Nephron progenitor cell (in vitro differentiated cells): Measurements from ENCODE around the gene NTNG2.
A peak's percentile ranks its signal among the peaks of the same experiment; 100 is the strongest.

Experiments
- DNase-seq: peaks from one replicate; pipeline ENCODE4 v3.0.0; 2021
- H3K27ac Mint-ChIP-seq: 2 replicates; pipeline ENCODE4 v1.8.0; 2021; ENCODE audit warnings: mild to moderate bottlenecking, moderate library complexity, mixed read lengths
- H3K27me3 Mint-ChIP-seq: 2 replicates; pipeline ENCODE4 v1.8.0; 2021; ENCODE audit warnings: mild to moderate bottlenecking, low read depth, mixed read lengths; ENCODE audit not compliant: poor library complexity
- H3K36me3 Mint-ChIP-seq: 2 replicates; pipeline ENCODE4 v1.8.0; 2021; ENCODE audit warnings: low read depth, mixed read lengths
- H3K4me1 Mint-ChIP-seq: 2 replicates; pipeline ENCODE4 v1.8.0; 2021; ENCODE audit warnings: mixed read lengths
- H3K4me3 Mint-ChIP-seq: 2 replicates; pipeline ENCODE4 v1.8.0; 2021; ENCODE audit warnings: mild to moderate bottlenecking, moderate library complexity, mixed read lengths
- H3K9me3 Mint-ChIP-seq: 2 replicates; pipeline ENCODE4 v1.8.0; 2021; ENCODE audit warnings: mild to moderate bottlenecking, moderate library complexity, mixed read lengths
- CTCF ChIP-seq: fragments of 200-600 bp; sonication (generic); IDR thresholded peaks from 2 replicates; pipeline ENCODE4 v1.5.0; 2021; ENCODE audit warnings: antibody characterized with exemption

The NTNG2 gene

GRCh38 chr9:132124800-132125199 is 37.1 kb upstream of the NTNG2 start:
- no peak for TF ChIP-seq CTCF
- H3K27me3 Mint-ChIP-seq = peaks cover 68% of the 10 kb centered on the region
- H3K4me1 Mint-ChIP-seq = peaks cover 6% of the 10 kb centered on the region
- no peak overlapping the region for H3K27ac Mint-ChIP-seq
- no peak for DNase-seq
- H3K4me3 Mint-ChIP-seq = no peak overlapping the region
- no peaks in the 10 kb centered on the region for H3K9me3 Mint-ChIP-seq
- H3K36me3 Mint-ChIP-seq = no peaks in the 10 kb centered on the region

- no peak for TF ChIP-seq CTCF
- Mint-ChIP-seq H3K4me1 (peaks cover 6% of the 10 kb centered on the region), H3K36me3 (no peaks in the 10 kb centered on the region), H3K27ac (no peak overlapping the region), H3K9me3 (no peaks in the 10 kb centered on the region), H3K27me3 (peaks cover 66% of the 10 kb centered on the region), H3K4me3 (no peak overlapping the region)
- DNase-seq = no peak
Observed at GRCh38 chr9:132125361-132125760, 36.5 kb upstream of the NTNG2 start.

- Mint-ChIP-seq H3K27me3 (peaks cover 72% of the 10 kb centered on the region), H3K9me3 (no peaks in the 10 kb centered on the region), H3K4me1 (peaks cover 6% of the 10 kb centered on the region), H3K36me3 (no peaks in the 10 kb centered on the region), H3K27ac (no peak overlapping the region), H3K4me3 (no peak overlapping the region)
- TF ChIP-seq CTCF = no peak
- no peak for DNase-seq
Observed at GRCh38 chr9:132125944-132126679, 35.7 kb upstream of the NTNG2 start.

GRCh38 chr9:132126680-132127236 is 35.1 kb upstream of the NTNG2 start:
- H3K36me3 Mint-ChIP-seq = no peaks in the 10 kb centered on the region
- H3K27me3 Mint-ChIP-seq = peaks cover 74% of the 10 kb centered on the region
- TF ChIP-seq CTCF = no peak
- peaks cover 6% of the 10 kb centered on the region for H3K4me1 Mint-ChIP-seq
- H3K4me3 Mint-ChIP-seq = no peak overlapping the region
- no peak for DNase-seq
- H3K9me3 Mint-ChIP-seq = no peaks in the 10 kb centered on the region
- no peak overlapping the region for H3K27ac Mint-ChIP-seq

GRCh38 chr9:132127888-132128534 is 33.8 kb upstream of the NTNG2 start:
- peaks cover 6% of the 10 kb centered on the region for H3K4me1 Mint-ChIP-seq
- no peak for TF ChIP-seq CTCF
- no peak overlapping the region for H3K27ac Mint-ChIP-seq
- peaks cover 72% of the 10 kb centered on the region for H3K27me3 Mint-ChIP-seq
- peak; percentile 29 for DNase-seq
- no peaks in the 10 kb centered on the region for H3K9me3 Mint-ChIP-seq
- H3K4me3 Mint-ChIP-seq = no peak overlapping the region
- no peaks in the 10 kb centered on the region for H3K36me3 Mint-ChIP-seq
